Renal cortical epithelial cell (primary cell): ENCODE results near the gene CYBA. TPM values are rescaled to one million over a fixed set of nuclear protein-coding genes. Genes with fewer than 3 reads are reported as not detected.

ENCODE experiments used
- DNase-seq: peaks from one replicate; pipeline ENCODE4 v3.0.0-alpha.2; 2011; ENCODE audit warnings: low read depth
- total RNA-seq: library from RNA; depleted of rRNA; stranded (reverse); fragments of >200 nt; gene quantifications from 2 replicates; pipeline ENCODE4 v1.2.3, GENCODE V29; 2014

Gene CYBA
- total RNA-seq, 1 donor from 2014 or later = 594 TPM

- DNase-seq = no peak
These were observed 56.9 kb downstream of the CYBA start for GRCh38 chr16:88593910-88594309.

DNA sequence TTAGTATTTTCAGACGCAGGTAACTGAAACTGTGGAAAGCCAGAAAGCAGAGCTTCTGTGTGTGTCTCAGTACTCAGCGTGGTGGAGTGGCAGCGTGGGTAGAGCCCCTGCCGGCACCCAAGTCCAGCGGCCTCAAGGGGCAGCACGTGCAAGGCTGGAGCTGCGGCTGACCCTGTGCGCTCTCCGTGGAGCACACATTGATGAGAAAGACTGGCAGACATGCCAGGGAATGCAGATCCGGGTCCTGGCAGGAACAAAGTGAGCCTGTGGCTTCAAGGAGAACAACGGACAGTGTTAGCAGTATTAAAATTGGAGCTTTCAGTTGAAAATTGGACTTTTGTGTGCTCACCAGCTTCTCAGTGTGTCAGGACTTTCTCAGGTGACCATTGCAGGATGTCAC is 57.4 kb downstream of the CYBA start:
- DNase-seq = no peak

Other genes with a start within 250 kb of the CYBA start
- gene ZFPM1, start 197.8 kb downstream of the CYBA start, total RNA-seq = 0.35 and 2.8 TPM in 2 replicates
- gene ZC3H18, start 80.7 kb downstream of the CYBA start, total RNA-seq = 7.8 and 20.6 TPM in 2 replicates
- gene IL17C, start 12.5 kb downstream of the CYBA start, total RNA-seq = not detected in 2 replicates
- 29.6 and 87.2 TPM in 2 replicates for gene MVD, start 12.0 kb upstream of the CYBA start, total RNA-seq
- gene SNAI3, start 35.5 kb upstream of the CYBA start, total RNA-seq = 0.05 and 0.35 TPM in 2 replicates
- 8.4 and 9.7 TPM in 2 replicates for gene RNF166, start 55.4 kb upstream of the CYBA start, total RNA-seq
- gene CTU2, start 55.5 kb upstream of the CYBA start, total RNA-seq = 5.6 and 11.1 TPM in 2 replicates
- 147 and 282 TPM in 2 replicates for gene PIEZO1, start 134.2 kb upstream of the CYBA start, total RNA-seq
- gene CDT1, start 152.7 kb upstream of the CYBA start, total RNA-seq = 1.1 and 7.6 TPM in 2 replicates
- gene APRT, start 160.9 kb upstream of the CYBA start, total RNA-seq = 55.4 and 98.3 TPM in 2 replicates
- gene GALNS, start 205.9 kb upstream of the CYBA start, total RNA-seq = 14.4 and 41.0 TPM in 2 replicates
- gene TRAPPC2L, start 206.1 kb upstream of the CYBA start, total RNA-seq = 22.5 and 38.7 TPM in 2 replicates
- gene PABPN1L, start 215.6 kb upstream of the CYBA start, total RNA-seq = not detected in 2 replicates